ENCODE results near the gene FBXO11.
A peak's percentile ranks its signal among the peaks of the same experiment; 100 is the strongest.

FBXO11 gene

GRCh38 chr2:47906157-47907038 lies at the start of gene FBXO11:
TSS of gene FBXO11 (minus strand) at chr2:47906498. CDS start at chr2:47905720, 778 bp downstream.
- Histone ChIP-seq H3K4me1 (ENCODE audit: control insufficient read depth, insufficient read depth, low read length) (peaks cover 9% of the 10 kb centered on the region; the same call in 1 of the 2 replicates), H3K9me3 (ENCODE audit: control insufficient read depth, insufficient read depth, low read depth, low read length) (no peaks in the 10 kb centered on the region), H3K27ac (ENCODE audit: extremely low read depth, low read depth, low read length) (peak within 1 kb of the TSS; percentile 94), H3K4me3 (ENCODE audit: low read depth, low read length) (peak within 1 kb of the TSS; percentile 84), H3K36me3 (ENCODE audit: control insufficient read depth in 2 of 2, insufficient read depth in 1 of 2, low read length in 2 of 2) (no peaks in the 10 kb centered on the region)
- ChIA-PET CTCF (interaction anchor here (0.6 to 1.9 kb wide), 5 partner anchors 86 to 201 kb away, joined by 3 to 10 read pairs (median 3); no protein-coding TSS in a partner anchor), POLR2A (interaction anchor here (0.7 to 1.9 kb wide), 4 partner anchors 77 to 504 kb away, joined by 3 to 7 read pairs (median 4); partner anchors contain the start of genes MSH2 and MSH6)
- TF ChIP-seq OVOL3 (tag by site-specific recombination; IDR thresholded peaks at IDR 0.05) = no peak
- peak; percentile 79 for TF ChIP-seq KLF16 (tag by site-specific recombination; IDR thresholded peaks at IDR 0.05)
- no peak for TF ChIP-seq ZBTB6 (tag by site-specific recombination; IDR thresholded peaks at IDR 0.05)
- no peak for TF ChIP-seq ZNF530 (tag by site-specific recombination; IDR thresholded peaks at IDR 0.05; ENCODE audit: low read depth)
- TF ChIP-seq ZNF529 (tag by site-specific recombination; IDR thresholded peaks at IDR 0.05; ENCODE audit: insufficient replicate concordance) = no peak
- TF ChIP-seq ZBTB17 (tag by site-specific recombination; IDR thresholded peaks at IDR 0.05) = peak; percentile 98
- TF ChIP-seq SP2 (tag by site-specific recombination; IDR thresholded peaks at IDR 0.05) = peak; percentile 76
- peak; percentile 72; the same call in 1 of the 2 replicates for TF ChIP-seq ZNF501 (tag by site-specific recombination; IDR thresholded peaks at IDR 0.05)
- no peak for TF ChIP-seq ZNF518A (tag by site-specific recombination; conservative IDR thresholded peaks at IDR 0.05; ENCODE audit: low read depth)
- peak; percentile 68; the same call in 1 of the 2 replicates for TF ChIP-seq ZNF10 (tag by site-specific recombination; IDR thresholded peaks at IDR 0.05)
- TF ChIP-seq, protein P1, sequence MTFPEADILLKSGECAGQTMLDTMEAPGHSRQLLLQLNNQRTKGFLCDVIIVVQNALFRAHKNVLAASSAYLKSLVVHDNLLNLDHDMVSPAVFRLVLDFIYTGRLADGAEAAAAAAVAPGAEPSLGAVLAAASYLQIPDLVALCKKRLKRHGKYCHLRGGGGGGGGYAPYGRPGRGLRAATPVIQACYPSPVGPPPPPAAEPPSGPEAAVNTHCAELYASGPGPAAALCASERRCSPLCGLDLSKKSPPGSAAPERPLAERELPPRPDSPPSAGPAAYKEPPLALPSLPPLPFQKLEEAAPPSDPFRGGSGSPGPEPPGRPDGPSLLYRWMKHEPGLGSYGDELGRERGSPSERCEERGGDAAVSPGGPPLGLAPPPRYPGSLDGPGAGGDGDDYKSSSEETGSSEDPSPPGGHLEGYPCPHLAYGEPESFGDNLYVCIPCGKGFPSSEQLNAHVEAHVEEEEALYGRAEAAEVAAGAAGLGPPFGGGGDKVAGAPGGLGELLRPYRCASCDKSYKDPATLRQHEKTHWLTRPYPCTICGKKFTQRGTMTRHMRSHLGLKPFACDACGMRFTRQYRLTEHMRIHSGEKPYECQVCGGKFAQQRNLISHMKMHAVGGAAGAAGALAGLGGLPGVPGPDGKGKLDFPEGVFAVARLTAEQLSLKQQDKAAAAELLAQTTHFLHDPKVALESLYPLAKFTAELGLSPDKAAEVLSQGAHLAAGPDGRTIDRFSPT (tag by site-specific recombination; IDR thresholded peaks at IDR 0.05) = peak; percentile 76; the same call in 1 of the 2 replicates
- TF ChIP-seq ZFHX2 (tag by site-specific recombination; conservative IDR thresholded peaks at IDR 0.05) = peak; percentile 82
- TF ChIP-seq ZNF830 (tag by site-specific recombination; IDR thresholded peaks at IDR 0.05; ENCODE audit: low read depth) = no peak
- peak; percentile 21 for TF ChIP-seq ZBTB26 (tag by site-specific recombination; optimal IDR thresholded peaks at IDR 0.05)
- peak; percentile 79; the same call in 1 of the 2 replicates for TF ChIP-seq ZSCAN30 (tag by site-specific recombination; IDR thresholded peaks at IDR 0.05)
- peak; percentile 19; the same call in 1 of the 2 replicates for TF ChIP-seq ZNF394 (tag by site-specific recombination; IDR thresholded peaks at IDR 0.05; ENCODE audit: borderline replicate concordance)
- peak; percentile 84 for TF ChIP-seq ZNF341 (tag by site-specific recombination; IDR thresholded peaks at IDR 0.05; ENCODE audit: low read depth)
- peak; percentile 76 for TF ChIP-seq IKZF3 (tag by site-specific recombination; IDR thresholded peaks at IDR 0.05)
- peak; percentile 32; the same call in 1 of the 2 replicates for TF ChIP-seq KLF10 (tag by site-specific recombination; IDR thresholded peaks at IDR 0.05)
- TF ChIP-seq ZBTB21 (tag by site-specific recombination; IDR thresholded peaks at IDR 0.05) = peak; percentile 60; the same call in 1 of the 2 replicates
- TF ChIP-seq GLIS2 (tag by site-specific recombination; IDR thresholded peaks at IDR 0.05) = peak; percentile 60
- TF ChIP-seq ZNF366 (tag by site-specific recombination; conservative IDR thresholded peaks at IDR 0.05) = peak; percentile 98
- TF ChIP-seq, protein P2, sequence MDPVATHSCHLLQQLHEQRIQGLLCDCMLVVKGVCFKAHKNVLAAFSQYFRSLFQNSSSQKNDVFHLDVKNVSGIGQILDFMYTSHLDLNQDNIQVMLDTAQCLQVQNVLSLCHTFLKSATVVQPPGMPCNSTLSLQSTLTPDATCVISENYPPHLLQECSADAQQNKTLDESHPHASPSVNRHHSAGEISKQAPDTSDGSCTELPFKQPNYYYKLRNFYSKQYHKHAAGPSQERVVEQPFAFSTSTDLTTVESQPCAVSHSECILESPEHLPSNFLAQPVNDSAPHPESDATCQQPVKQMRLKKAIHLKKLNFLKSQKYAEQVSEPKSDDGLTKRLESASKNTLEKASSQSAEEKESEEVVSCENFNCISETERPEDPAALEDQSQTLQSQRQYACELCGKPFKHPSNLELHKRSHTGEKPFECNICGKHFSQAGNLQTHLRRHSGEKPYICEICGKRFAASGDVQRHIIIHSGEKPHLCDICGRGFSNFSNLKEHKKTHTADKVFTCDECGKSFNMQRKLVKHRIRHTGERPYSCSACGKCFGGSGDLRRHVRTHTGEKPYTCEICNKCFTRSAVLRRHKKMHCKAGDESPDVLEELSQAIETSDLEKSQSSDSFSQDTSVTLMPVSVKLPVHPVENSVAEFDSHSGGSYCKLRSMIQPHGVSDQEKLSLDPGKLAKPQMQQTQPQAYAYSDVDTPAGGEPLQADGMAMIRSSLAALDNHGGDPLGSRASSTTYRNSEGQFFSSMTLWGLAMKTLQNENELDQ (tag by site-specific recombination; IDR thresholded peaks at IDR 0.05; ENCODE audit: low read depth) = no peak
- peak; percentile 96 for TF ChIP-seq SP3 (tag by site-specific recombination; IDR thresholded peaks at IDR 0.05)
